ENCODE measurements around the gene PPP3CA. TPM values are rescaled to one million over a fixed set of nuclear protein-coding genes. Genes with fewer than 3 reads are reported as not detected.
A peak's percentile ranks its signal among the peaks of the same experiment; 100 is the strongest.

Gene PPP3CA
- total and polyA plus RNA-seq, 2 of the 13 experiments (the other 11 are each of a cell fraction or from before 2014, with no cell fraction given), result 4.8 to 13.2 TPM

DNA sequence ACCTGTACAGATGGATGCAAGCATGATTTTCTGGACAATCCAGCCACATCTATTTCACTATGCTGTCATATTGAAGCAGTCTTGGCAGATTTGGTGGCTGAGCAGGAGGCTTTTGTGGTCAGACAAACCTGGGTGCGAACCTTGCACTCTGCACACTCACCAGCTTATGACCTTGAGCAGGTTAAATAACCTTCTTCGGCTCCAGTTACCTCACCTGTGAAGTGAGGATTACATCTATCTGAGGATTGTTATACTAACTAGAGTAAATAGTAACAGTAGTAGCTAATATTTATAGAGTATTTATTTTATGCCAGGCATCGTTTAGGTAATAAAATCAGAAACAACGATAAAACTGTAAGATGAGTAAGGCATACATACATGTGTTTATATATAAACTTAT, 150.0 kb downstream of the PPP3CA start (continued):
- TF ChIP-seq SOX6 (IDR thresholded peaks at IDR 0.05) (no peak), SOX6 (CRISPR knock-in tag; IDR thresholded peaks at IDR 0.05) (peak; percentile 58), TBX2 (CRISPR knock-in tag; IDR thresholded peaks at IDR 0.05; ENCODE audit: borderline replicate concordance) (peak; percentile 52; the same call in 1 of the 2 replicates), SALL1 (CRISPR knock-in tag; IDR thresholded peaks at IDR 0.05) (peak; percentile 70), BCL6 (CRISPR knock-in tag; IDR thresholded peaks at IDR 0.05) (0 out of 2 replicates have a peak, but pooled peaks have one; percentile 60), FOSL2 (CRISPR knock-in tag; IDR thresholded peaks at IDR 0.05) (peak; percentile 65), DNMT3B (CRISPR knock-in tag; conservative IDR thresholded peaks at IDR 0.05) (no peak), ESRRA (CRISPR knock-in tag; IDR thresholded peaks at IDR 0.05; ENCODE audit: low read depth) (peak; percentile 94), PITX1 (CRISPR knock-in tag; IDR thresholded peaks at IDR 0.05) (0 out of 2 replicates have a peak, but pooled peaks have one; percentile 30), HOXA3 (CRISPR knock-in tag; IDR thresholded peaks at IDR 0.05) (peak; percentile 19; the same call in 1 of the 2 replicates), SOX5 (CRISPR knock-in tag; IDR thresholded peaks at IDR 0.05; ENCODE audit: borderline replicate concordance) (peak; percentile 33; the same call in 1 of the 2 replicates), NFIB (CRISPR knock-in tag; IDR thresholded peaks at IDR 0.05; ENCODE audit: borderline replicate concordance) (no peak)
- TF ChIP-seq, protein P1, sequence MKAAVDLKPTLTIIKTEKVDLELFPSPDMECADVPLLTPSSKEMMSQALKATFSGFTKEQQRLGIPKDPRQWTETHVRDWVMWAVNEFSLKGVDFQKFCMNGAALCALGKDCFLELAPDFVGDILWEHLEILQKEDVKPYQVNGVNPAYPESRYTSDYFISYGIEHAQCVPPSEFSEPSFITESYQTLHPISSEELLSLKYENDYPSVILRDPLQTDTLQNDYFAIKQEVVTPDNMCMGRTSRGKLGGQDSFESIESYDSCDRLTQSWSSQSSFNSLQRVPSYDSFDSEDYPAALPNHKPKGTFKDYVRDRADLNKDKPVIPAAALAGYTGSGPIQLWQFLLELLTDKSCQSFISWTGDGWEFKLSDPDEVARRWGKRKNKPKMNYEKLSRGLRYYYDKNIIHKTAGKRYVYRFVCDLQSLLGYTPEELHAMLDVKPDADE (CRISPR knock-in tag; IDR thresholded peaks at IDR 0.05), result no peak

- Histone ChIP-seq H3K9ac (ENCODE audit: insufficient read depth, low read depth, low read length) (no peak overlapping the region), H3K4me2 (ENCODE audit: low read depth, low read length) (peak overlapping the region; percentile 26; the same call in 1 of the 2 replicates), H2AFZ (ENCODE audit: low read length) (no peak overlapping the region), H3K27me3 (ENCODE audit: control insufficient read depth in 1 of 2, insufficient read depth in 2 of 2, low read length in 2 of 2) (no peaks in the 10 kb centered on the region), H3K4me3 (replicated peaks in 1 of 3; ENCODE audit: insufficient read depth in 1 of 3, low read depth in 2 of 3, low read length in 3 of 3) (no peak overlapping the region), H3K79me2 (ENCODE audit: insufficient read depth, low read length) (no peaks in the 10 kb centered on the region), H3K27ac (ENCODE audit: extremely low read length, insufficient read depth, low read length) (no peak overlapping the region), H3K9me3 (ENCODE audit: low read length) (no peaks in the 10 kb centered on the region), H4K20me1 (ENCODE audit: insufficient read depth, low read length) (no peaks in the 10 kb centered on the region), H3K4me1 (ENCODE audit: insufficient read depth, low read length) (peaks cover 52% of the 10 kb centered on the region), H3K36me3 (replicated peaks in 1 of 2; ENCODE audit: control insufficient read depth in 1 of 2, insufficient read depth in 2 of 2, low read length in 2 of 2) (no peaks in the 10 kb centered on the region)
- DNase-seq (ENCODE audit: low spot score), result peak; percentile 69
- intact Hi-C loops (cut with micrococcal nuclease; ENCODE audit: unreplicated experiment) (no loop called here), in situ Hi-C loops (cut with HindIII; ENCODE audit: extremely low pct_ligation_motif_present, low pct_unique_long_range_greater_than_20kb) (loop anchor here (10.0 kb wide), 1 partner anchor 153 kb away; the partner anchor contains the start of gene PPP3CA)
- ChIA-PET POLR2A (no interaction called here), CTCF (ENCODE audit: low intra/inter-chr PET ratio, low total read pairs) (no interaction called here)
- peak; percentile 46 for FAIRE-seq
- no TSS peak for BruUV-seq (replicated peaks)
- peak; percentile 80 for ATAC-seq
- TF ChIP-seq MYNN (CRISPR knock-in tag; IDR thresholded peaks at IDR 0.05; ENCODE audit: low read depth) (no peak), PAWR (CRISPR knock-in tag; IDR thresholded peaks at IDR 0.05; ENCODE audit: borderline replicate concordance) (no peak), ZNF597 (CRISPR knock-in tag; IDR thresholded peaks at IDR 0.05) (no peak), GATAD2A (CRISPR knock-in tag; IDR thresholded peaks at IDR 0.05) (peak; percentile 64), BCL6 (CRISPR knock-in tag; IDR thresholded peaks at IDR 0.05) (peak; percentile 39; the same call in 1 of the 2 replicates), IRX3 (CRISPR knock-in tag; IDR thresholded peaks at IDR 0.05; ENCODE audit: borderline replicate concordance, low read depth) (no peak), ZBTB10 (CRISPR knock-in tag; IDR thresholded peaks at IDR 0.05; ENCODE audit: borderline replicate concordance) (0 out of 2 replicates have a peak, but pooled peaks have one; percentile 2), SYNCRIP (IDR thresholded peaks at IDR 0.05; ENCODE audit: insufficient read depth, low read depth, low read length) (no peak), HNF4A (CRISPR knock-in tag; IDR thresholded peaks at IDR 0.05) (peak; percentile 57)
These were observed 155.1 kb downstream of the PPP3CA start for GRCh38 chr4:101192244-101192643.
